ENCODE data around the gene USH2A.
A peak's percentile ranks its signal among the peaks of the same experiment; 100 is the strongest.
"Not testable (repeated sequence)": the region's sequence is repeated elsewhere in the genome, so short reads cannot be mapped to it uniquely, and the experiment has no call there.

USH2A gene

GRCh38 chr1:216389774-216390173 is 33.5 kb downstream of the USH2A start:
- no peak for DNase-seq

DNA sequence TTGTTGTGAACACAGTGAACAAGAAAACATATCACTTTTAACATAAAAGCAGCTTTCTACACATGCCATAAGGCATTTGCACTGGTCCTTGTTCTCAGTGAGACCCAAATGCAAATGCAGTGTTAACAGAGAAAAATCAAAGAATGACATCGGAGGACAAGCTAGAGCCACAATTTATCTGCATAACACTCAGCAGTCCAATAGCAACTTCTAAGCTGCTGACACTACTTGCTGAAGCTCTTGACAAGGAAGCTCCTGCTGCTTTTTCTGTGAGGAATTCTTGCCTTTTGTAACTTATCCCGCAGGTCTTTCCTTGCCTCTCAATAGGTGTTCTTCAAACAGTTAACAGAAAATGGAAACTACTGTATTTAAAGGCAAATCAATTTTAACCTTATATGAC is 34.7 kb downstream of the USH2A start:
- no peak for DNase-seq

DNA sequence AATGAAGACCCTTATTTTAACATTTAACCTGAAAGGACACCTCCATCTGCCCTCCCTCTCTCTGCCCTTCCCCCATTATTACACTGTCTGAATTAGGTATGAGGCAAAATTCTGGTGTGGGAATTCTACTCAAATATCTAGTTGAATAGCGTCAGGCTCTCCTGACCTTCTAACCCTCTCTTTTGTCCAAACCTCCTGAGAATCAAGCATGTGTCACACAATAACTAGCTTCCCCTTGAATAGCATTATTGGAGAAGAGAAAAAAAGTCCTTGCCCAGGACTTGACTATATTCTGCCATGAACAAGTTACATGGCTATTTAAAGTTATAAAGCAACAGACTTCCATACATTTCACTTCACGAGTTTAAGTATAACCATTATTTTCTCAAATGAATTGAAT is 35.5 kb downstream of the USH2A start:
- no peak for DNase-seq

- no peak for DNase-seq
These were observed 43.8 kb downstream of the USH2A start for GRCh38 chr1:216379441-216379840.

GRCh38 chr1:216368249-216368648 is 55.0 kb downstream of the USH2A start:
- no peak for DNase-seq

DNA sequence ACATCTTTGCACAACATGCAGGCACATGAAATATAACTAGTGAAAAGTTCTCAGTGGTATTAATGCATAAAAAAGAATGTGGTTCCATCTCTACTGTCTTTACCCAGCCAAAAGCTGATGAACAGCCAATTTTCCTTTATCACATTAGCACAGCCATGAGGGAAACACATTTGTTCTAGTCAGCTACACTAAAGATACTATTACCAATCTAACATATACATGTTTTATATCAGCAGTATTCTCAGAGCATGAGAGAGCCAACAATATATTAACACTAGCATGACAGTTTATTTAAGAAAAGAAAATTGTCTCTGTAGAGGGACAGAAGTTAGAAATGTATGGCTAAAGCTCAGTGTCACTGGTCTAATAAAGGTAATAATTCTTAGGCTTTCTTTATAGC is 56.3 kb downstream of the USH2A start:
- DNase-seq, result no peak

DNA sequence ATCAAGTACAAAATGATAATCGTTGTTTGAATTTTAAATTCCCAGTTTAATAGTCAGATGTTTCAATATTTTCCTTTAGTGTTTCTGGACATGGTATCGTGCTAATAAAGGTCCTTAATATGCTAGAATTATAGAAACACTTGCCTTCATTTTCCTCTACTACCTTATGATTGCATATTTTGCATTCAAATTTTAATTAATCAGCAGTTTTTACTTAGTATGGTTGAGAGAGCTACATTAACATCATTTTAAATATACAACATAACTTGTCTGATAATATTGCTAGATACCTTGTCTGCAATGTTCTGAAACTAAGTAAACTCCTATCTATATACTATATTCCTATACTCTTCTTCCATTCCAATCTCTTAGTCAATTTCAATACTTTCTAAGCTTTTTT is 66.3 kb downstream of the USH2A start:
- no peak for DNase-seq

GRCh38 chr1:216350186-216350585 is 73.1 kb downstream of the USH2A start:
- DNase-seq, result no peak

GRCh38 chr1:216346526-216346925 is 76.7 kb downstream of the USH2A start:
- no peak for DNase-seq

DNA sequence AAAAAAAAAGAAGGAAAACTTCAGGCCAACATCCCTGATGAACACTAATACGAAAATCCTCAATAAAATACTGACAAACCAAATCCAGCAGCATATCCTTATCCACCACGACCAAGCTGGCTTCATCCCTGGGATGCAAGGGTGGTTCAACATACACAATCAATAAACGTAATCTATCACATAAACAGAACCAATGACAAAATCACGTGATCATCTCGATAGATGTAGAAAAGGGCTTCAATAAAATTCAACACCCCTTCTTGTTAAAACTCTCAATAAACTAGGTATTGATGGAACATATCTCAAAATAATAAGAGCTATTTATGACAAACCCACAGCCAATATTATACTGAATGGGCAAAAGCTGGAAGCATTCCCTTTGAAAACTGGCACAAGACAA is 82.7 kb downstream of the USH2A start:
- DNase-seq, result not testable (repeated sequence)

- no peak for DNase-seq
These were observed 90.8 kb downstream of the USH2A start for GRCh38 chr1:216332462-216332861.

GRCh38 chr1:216332003-216332402 is 91.2 kb downstream of the USH2A start:
- DNase-seq, result no peak

DNA sequence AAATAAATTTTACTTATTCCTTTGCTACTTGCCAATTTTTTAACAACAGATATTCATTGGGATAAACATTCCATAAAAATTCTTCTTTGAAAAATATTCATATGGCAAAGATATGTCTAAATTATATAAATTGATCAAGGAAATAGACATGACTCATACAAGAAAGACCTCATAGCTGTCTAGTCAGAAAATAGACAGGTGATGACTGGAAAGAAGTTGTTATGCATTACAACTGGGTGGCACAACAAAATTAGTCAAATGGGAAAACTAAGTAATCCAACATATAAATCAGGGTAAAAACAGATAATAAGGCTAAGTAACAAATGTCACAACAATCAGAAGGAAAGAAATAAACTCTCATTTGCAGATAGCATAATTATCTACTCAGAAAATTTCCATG is 92.0 kb downstream of the USH2A start:
- DNase-seq, result no peak

- no peak for DNase-seq
These were observed 93.0 kb downstream of the USH2A start for GRCh38 chr1:216330262-216330661.

GRCh38 chr1:216325946-216326345 is 97.3 kb downstream of the USH2A start:
- no peak for DNase-seq

GRCh38 chr1:216325336-216325735 is 97.9 kb downstream of the USH2A start:
- no peak for DNase-seq

DNA sequence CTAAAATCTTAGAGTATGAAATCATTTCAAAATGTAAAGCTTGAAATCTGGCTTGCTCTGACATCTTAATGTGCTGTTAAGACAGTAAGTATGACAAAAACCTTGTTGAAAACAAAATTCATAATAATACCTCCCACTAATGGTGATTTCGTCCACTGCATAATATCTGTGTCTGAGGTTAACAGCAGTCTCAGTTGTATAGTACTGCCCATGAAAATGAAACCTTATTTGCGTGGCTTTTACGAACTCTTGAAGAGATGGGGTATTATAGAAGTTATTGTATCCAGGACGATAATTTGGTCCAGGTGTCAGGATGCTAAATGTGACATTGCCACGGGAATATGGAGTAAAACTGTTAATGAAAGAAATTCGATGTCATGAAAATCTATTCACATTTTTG is 99.9 kb downstream of the USH2A start:
- DNase-seq, result no peak

GRCh38 chr1:216314379-216315095 is 108.7 kb downstream of the USH2A start:
- no peak for DNase-seq

DNA sequence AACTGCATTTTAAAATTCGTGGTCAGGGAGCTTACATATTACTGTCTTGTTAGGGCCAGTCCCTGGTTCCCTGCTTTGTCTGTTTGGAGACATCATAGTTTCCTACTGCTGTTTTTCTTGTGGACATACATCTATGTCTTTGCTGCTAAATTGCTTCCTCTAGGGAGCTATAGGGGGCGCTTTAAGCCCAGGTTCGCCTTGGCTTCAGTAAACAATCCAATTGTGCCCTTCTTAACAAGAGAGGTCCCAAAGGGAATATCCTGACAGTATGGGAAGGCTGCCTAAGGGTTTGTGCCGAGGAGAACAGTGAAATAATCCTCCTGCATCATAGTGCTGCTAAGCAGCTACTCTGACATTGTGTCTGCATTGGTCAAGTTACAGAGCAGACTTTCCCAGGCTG is 112.5 kb downstream of the USH2A start:
- peak in 1 of 58 donors; percentile 0 for DNase-seq

DNA sequence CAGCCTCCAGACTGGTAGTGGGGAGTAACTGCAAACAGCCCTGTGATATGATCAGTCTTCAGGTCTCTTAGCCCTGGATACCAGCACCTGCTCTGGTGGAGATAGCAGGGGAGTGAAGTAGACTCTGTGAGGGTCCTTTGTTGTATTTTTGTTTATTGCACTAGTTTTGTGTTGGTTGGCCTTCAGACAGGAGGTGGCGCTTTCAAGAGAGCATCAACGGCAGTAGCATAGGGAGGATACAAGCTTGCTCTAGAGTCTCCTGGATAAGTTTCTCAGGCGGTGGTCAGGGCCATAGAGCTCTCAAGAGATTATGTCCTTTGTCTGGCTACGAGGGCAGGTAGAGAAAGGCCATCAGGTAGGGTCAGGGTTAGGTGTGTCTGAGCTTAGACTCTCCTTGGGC is 116.4 kb downstream of the USH2A start:
- DNase-seq, result no peak

DNA sequence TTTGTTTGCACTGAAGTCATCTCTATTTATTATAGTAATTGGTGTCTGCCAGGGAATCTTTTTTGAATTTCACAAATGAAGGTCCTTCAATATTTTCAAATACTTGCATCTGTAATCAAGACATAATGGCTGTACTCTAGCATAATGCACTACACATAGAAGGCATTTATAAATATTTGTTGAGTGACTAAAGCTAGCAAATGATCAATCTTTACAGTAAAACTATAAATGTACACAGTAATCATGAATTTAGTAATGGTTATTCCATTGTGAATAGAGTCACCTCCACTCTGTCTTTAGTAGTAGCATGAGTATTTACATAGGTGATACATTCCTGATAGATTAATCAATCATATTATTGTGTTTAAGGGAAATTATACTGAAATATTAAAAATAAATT is 119.6 kb downstream of the USH2A start:
- no peak for DNase-seq

DNA sequence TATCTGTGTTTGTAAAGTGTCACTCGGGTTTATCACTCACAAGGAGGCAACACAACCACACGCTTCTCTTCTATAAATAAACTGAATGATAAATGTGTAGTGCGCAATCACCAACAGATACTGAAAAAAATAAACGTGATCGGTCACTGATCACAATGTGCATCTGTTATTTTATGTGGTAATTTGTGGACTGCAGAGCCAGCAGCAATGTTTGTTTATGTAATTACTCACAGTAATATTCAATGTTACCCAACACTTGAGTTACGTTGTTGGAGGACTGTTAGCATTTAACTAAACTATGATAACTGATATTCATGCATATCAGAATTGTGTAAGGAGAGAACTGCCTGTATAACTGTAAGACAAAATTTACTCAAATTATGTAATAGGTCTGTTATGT is 129.6 kb downstream of the USH2A start:
- no peak for DNase-seq

- DNase-seq, result no peak
These were observed 133.2 kb downstream of the USH2A start for GRCh38 chr1:216290074-216290473.

DNA sequence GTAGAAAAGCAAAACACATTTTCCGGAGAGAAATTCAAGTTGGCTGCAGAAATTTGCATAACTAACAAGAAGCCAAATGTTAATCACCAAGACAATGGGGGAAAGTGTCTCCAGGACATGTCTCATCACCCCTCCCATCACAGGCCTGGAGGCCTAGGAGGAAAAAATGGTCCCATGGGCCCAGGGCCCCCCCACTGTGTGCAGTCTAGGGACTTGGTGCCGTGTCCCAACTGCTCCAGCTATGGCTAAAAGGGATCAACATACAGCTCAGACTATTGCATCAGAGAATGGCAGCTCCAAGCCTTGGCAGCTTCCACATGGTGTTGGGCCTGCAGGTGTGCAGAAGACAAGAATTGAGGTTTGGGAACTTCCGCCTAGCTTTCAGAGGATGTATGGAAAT is 138.2 kb downstream of the USH2A start:
- DNase-seq, result no peak

Data from anterior cingulate cortex (tissue), 58 donors.